ENCODE data around the gene BCAS4. TPM values are rescaled to one million over a fixed set of nuclear protein-coding genes. Genes with fewer than 3 reads are reported as not detected.

BCAS4 gene
- total and polyA plus RNA-seq, 8 donors = under 0.01 to 7.2 (median 2.2) TPM; not detected in 1

DNA sequence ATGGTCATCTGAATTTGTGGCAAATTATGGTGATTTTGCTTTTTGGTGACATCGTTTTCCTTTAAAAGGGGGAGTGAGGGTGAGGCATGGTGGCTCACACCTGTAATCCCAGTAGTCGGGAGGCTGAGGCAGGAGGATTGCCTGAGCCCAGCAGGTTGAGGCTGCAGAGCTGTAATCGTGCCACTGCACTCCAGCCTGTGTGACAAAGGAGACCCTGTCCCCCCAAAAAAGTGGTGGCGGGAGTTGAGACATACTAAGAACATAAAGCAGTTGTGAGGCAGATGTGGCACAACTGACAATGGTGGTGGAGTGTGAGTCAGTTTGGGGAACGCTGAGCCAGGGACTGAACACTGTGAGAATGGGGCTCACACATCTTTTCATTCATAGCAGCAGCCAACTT, 90.9 kb downstream of the BCAS4 start:
- TF ChIP-seq EP300 (IDR thresholded peaks at IDR 0.05) = no peak
- TF ChIP-seq POLR2AphosphoS5 (IDR thresholded peaks at IDR 0.05) = no peak
- no peak for TF ChIP-seq CTCF (IDR thresholded peaks at IDR 0.05)
- no peak for TF ChIP-seq POLR2A (IDR thresholded peaks at IDR 0.05)
- peaks cover 0 to 6% (median 1%) of the 10 kb centered on the region in 4 donors for H3K4me1 ChIP-seq
- intact Hi-C loops (cut with DNase I; ENCODE audit: low total_unique reads) = no loop called here
- no peak overlapping the region for H3K27ac ChIP-seq
- H3K27me3 ChIP-seq = no peaks in the 10 kb centered on the region
- H3K4me3 ChIP-seq = no peak overlapping the region
- WGBS, 5 donors = 85 to 91% (median 89%) methylated on average over 5 of the region's 5 CpGs
- peaks cover 3 to 41% (median 36%) of the 10 kb centered on the region in 4 donors for H3K36me3 ChIP-seq
- H3K9me3 ChIP-seq = no peaks in the 10 kb centered on the region
- DNase-seq = no peak

- TF ChIP-seq POLR2AphosphoS5 (IDR thresholded peaks at IDR 0.05) (no peak), POLR2A (IDR thresholded peaks at IDR 0.05) (no peak), EP300 (IDR thresholded peaks at IDR 0.05) (no peak)
- DNase-seq = no peak
- H3K36me3 ChIP-seq = peaks cover 3 to 46% (median 41%) of the 10 kb centered on the region in 4 donors
- no peak overlapping the region for H3K4me3 ChIP-seq
- intact Hi-C loops (cut with DNase I; ENCODE audit: low total_unique reads) = no loop called here
- no peaks in the 10 kb centered on the region for H3K9me3 ChIP-seq
- peaks cover 2 to 11% (median 5%) of the 10 kb centered on the region in 4 donors for H3K4me1 ChIP-seq
- H3K27me3 ChIP-seq = no peaks in the 10 kb centered on the region
- H3K27ac ChIP-seq = no peak overlapping the region
- 85 to 90% (median 88%) methylated on average over 10 to 12 of the region's 12 CpGs for WGBS, 5 donors
Measured at GRCh38 chr20:50886184-50886790, 91.4 kb downstream of the BCAS4 start.

- Histone ChIP-seq H3K27ac (no peak overlapping the region), H3K36me3 (peaks cover 8 to 59% (median 54%) of the 10 kb centered on the region in 4 donors), H3K4me1 (peaks cover 3 to 17% (median 8%) of the 10 kb centered on the region in 4 donors), H3K4me3 (no peak overlapping the region), H3K9me3 (no peaks in the 10 kb centered on the region), H3K27me3 (no peaks in the 10 kb centered on the region)
- intact Hi-C loops (cut with DNase I; ENCODE audit: low total_unique reads) = no loop called here
- no peak for DNase-seq
- TF ChIP-seq POLR2AphosphoS5 (IDR thresholded peaks at IDR 0.05) = no peak
- no peak for TF ChIP-seq POLR2A (IDR thresholded peaks at IDR 0.05)
- no peak for TF ChIP-seq EP300 (IDR thresholded peaks at IDR 0.05)
- TF ChIP-seq CTCF (IDR thresholded peaks at IDR 0.05) = no peak
- 92 to 96% (median 94%) methylated on average over 3 of the region's 3 CpGs for WGBS, 5 donors
Measured at GRCh38 chr20:50887576-50887975, 92.7 kb downstream of the BCAS4 start.

DNA sequence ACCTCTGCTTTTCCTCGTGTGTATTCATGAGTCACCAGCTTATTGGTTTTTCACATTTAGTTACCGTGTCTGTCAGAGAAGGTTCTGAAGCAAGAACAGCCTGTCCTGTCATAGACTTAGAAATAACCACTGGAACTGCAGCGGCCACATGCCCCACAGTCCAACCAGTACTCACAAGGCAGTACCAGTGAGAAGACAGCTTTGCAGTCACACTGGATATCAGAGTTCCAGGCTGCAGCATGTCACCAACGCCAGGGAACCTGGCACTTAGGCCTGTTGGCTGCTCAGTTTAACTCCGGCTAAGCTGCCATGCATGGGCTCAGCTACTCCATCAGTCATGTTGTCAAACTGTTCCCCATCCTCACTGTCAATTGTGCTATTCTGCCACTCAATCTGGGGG, 96.3 kb downstream of the BCAS4 start:
- Histone ChIP-seq H3K4me3 (no peak overlapping the region), H3K27ac (no peak overlapping the region), H3K9me3 (no peaks in the 10 kb centered on the region), H3K27me3 (no peaks in the 10 kb centered on the region), H3K36me3 (peaks cover 22 to 85% (median 77%) of the 10 kb centered on the region in 4 donors), H3K4me1 (peaks cover 12 to 41% (median 26%) of the 10 kb centered on the region in 4 donors)
- WGBS, 5 donors = 61 to 74% (median 67%) methylated on average over 5 of the region's 5 CpGs
- TF ChIP-seq CTCF (IDR thresholded peaks at IDR 0.05) = no peak
- TF ChIP-seq EP300 (IDR thresholded peaks at IDR 0.05) = no peak
- TF ChIP-seq POLR2AphosphoS5 (IDR thresholded peaks at IDR 0.05) = peak in 1 of 3 donors; percentile 5
- TF ChIP-seq POLR2A (IDR thresholded peaks at IDR 0.05) = no peak
- intact Hi-C loops (cut with DNase I; ENCODE audit: low total_unique reads) = no loop called here
- DNase-seq = peak in 1 of 2 donors; percentile 23

- H3K4me3 ChIP-seq = no peak overlapping the region
- H3K27me3 ChIP-seq = no peaks in the 10 kb centered on the region
- no peaks in the 10 kb centered on the region for H3K9me3 ChIP-seq
- no peak for DNase-seq
- no peak for TF ChIP-seq POLR2AphosphoS5 (IDR thresholded peaks at IDR 0.05)
- no peak for TF ChIP-seq EP300 (IDR thresholded peaks at IDR 0.05)
- TF ChIP-seq CTCF (IDR thresholded peaks at IDR 0.05) = no peak
- no peak for TF ChIP-seq POLR2A (IDR thresholded peaks at IDR 0.05)
- intact Hi-C loops (cut with DNase I; ENCODE audit: low total_unique reads) = no loop called here
- H3K36me3 ChIP-seq = peaks cover 22 to 86% (median 82%) of the 10 kb centered on the region in 4 donors
- peaks cover 12 to 43% (median 26%) of the 10 kb centered on the region in 4 donors for H3K4me1 ChIP-seq
- H3K27ac ChIP-seq = no peak overlapping the region
- WGBS, 5 donors = 89 to 96% (median 94%) methylated on average over 8 of the region's 8 CpGs
Measured at GRCh38 chr20:50892394-50892793, 97.5 kb downstream of the BCAS4 start.
